Stomach (tissue), 4 donors: ENCODE measurements around the gene PELI2.

Experiments used
- CTCF ChIP-seq, 7 experiments: fragments of 450-650 bp in 4 of 7; fragments of 200-600 bp in 3 of 7; sonication (generic) in 3 of 7; IDR thresholded peaks; one replicate each; pipeline ENCODE4 v1.5.1; 2016 to 2019; ENCODE audit warnings: antibody characterized with exemption in 7 of 7, control low read depth in 2 of 7, mild to moderate bottlenecking in 1 of 7
- EP300 ChIP-seq: sonication (generic); formaldehyde crosslinking; IDR thresholded peaks from one replicate; pipeline ENCODE4 v1.6.1; 2017; ENCODE audit warnings: antibody characterized with exemption
- POLR2A ChIP-seq, 4 donors: fragments of 450-650 bp; IDR thresholded peaks; one replicate each; pipeline ENCODE4 v1.6.1; 2016; ENCODE audit warnings: antibody characterized with exemption in 4 of 4, control low read depth in 2 of 4, mild to moderate bottlenecking in 1 of 4, moderate library complexity in 1 of 4

DNA sequence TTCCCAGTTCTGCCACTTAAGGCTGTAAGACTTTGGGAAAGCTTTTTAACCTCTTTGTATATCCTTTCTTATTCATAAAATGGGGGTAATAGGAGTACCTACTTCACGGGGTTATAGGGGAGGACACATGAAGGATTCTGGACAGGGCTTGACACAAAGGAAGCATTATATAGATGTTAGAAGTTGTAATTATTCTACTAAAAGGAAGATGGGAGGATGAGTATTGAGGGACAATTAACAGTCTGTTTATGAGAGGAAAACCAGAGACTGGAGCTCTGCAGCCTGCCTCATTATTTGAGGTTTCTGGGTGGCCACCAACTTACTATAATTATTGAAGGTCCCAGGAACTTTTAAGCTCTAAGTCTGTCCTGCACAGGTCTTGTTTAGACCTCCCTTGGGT, 34.0 kb downstream of the PELI2 start:
- no peak for TF ChIP-seq CTCF (IDR thresholded peaks at IDR 0.05)
- TF ChIP-seq EP300: no peak
- no peak for TF ChIP-seq POLR2A (IDR thresholded peaks at IDR 0.05)
